ENCODE measurements around the gene EIF4G1. TPM values are rescaled to one million over a fixed set of nuclear protein-coding genes. Genes with fewer than 3 reads are reported as not detected.
A peak's percentile ranks its signal among the peaks of the same experiment; 100 is the strongest.

The EIF4G1 gene
- total RNA-seq, 1 donor, result 288 TPM

DNA sequence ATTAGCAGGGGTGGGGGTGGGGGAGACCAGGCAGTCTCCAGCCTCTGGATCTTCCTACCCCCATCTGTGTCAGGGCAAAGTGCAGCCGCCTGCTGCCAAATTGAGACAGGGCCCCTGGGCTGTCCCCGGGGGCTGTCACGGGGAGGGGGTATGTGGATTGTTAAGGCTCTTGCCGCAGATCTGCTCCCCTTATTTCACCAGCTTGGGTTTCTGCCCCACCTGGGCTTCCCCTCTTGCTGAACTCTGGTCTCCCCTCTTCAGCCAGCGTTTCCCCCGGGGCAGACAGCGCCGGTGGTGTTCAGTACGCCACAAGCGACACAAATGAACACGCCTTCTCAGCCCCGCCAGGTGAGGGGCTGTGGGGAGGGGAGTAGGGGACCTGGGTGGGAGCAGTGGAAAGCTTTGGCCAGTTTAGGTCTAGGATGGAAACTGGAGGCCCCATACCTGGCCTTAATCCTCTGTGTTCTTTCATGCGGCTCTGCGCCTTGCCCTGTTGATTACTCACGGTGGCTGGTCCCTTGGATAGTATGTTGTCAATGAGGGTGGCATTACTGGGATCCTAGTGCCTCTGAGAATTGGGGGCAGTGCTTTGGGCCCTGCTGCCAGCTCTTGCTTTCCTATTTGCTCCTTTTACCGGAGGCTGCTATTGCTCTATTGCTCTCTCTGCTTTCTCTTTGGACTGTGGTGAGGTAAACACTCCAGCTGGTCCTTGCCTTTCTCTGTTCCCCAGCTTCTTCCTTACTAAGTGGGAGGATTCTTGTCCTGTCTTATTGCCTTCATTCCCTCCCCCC, 1.7 kb downstream of the EIF4G1 start:
- TF ChIP-seq, protein P1, sequence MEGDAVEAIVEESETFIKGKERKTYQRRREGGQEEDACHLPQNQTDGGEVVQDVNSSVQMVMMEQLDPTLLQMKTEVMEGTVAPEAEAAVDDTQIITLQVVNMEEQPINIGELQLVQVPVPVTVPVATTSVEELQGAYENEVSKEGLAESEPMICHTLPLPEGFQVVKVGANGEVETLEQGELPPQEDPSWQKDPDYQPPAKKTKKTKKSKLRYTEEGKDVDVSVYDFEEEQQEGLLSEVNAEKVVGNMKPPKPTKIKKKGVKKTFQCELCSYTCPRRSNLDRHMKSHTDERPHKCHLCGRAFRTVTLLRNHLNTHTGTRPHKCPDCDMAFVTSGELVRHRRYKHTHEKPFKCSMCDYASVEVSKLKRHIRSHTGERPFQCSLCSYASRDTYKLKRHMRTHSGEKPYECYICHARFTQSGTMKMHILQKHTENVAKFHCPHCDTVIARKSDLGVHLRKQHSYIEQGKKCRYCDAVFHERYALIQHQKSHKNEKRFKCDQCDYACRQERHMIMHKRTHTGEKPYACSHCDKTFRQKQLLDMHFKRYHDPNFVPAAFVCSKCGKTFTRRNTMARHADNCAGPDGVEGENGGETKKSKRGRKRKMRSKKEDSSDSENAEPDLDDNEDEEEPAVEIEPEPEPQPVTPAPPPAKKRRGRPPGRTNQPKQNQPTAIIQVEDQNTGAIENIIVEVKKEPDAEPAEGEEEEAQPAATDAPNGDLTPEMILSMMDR (IDR thresholded peaks at IDR 0.05; ENCODE audit: insufficient read depth, low read depth, low read length), result no peak
- peak overlapping the region; percentile 95 for H3K4me3 ChIP-seq (ENCODE audit: low read depth, low read length)
- DNase-seq (ENCODE audit: low read depth), result peak; percentile 30

DNA sequence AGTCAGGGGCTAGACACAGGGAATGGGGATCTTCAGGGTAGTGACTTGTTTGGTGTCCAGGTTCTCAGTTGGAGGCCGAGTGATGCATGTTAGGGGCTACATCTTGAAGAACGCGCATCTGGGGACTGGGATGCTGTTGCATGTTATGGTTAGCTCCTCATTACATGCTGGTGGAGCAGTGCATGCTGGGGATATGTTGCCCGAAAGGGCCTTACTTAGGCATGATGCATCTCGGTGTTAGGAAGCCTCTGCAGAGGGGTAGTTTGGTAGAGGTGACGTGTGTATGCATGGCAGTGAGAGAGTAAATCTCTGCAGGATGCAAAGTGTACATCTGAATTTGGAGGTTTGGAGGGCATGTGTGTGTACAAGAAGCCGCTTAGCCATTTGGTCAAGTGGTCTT, 2.4 kb downstream of the EIF4G1 start:
- DNase-seq (ENCODE audit: low read depth), result no peak
- TF ChIP-seq, protein P1 (IDR thresholded peaks at IDR 0.05; ENCODE audit: insufficient read depth, low read depth, low read length), result no peak
- peak overlapping the region; percentile 95 for H3K4me3 ChIP-seq (ENCODE audit: low read depth, low read length)

DNA sequence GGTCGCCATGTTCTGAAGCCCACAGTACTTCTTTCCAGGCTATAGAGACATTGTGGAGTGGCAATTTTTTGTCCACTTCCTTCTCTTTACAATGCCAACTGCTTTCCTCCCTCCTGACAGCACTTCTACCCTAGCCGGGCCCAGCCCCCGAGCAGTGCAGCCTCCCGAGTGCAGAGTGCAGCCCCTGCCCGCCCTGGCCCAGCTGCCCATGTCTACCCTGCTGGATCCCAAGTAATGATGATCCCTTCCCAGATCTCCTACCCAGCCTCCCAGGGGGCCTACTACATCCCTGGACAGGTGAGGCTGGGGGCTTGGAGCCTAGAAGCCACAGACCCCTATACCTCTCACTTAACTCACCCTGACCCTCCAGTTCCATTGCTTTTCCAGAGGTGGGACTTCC, 2.8 kb downstream of the EIF4G1 start:
- H3K4me3 ChIP-seq (ENCODE audit: low read depth, low read length), result peak overlapping the region; percentile 95
- TF ChIP-seq, protein P1 (IDR thresholded peaks at IDR 0.05; ENCODE audit: insufficient read depth, low read depth, low read length), result no peak
- no peak for DNase-seq (ENCODE audit: low read depth)

DNA sequence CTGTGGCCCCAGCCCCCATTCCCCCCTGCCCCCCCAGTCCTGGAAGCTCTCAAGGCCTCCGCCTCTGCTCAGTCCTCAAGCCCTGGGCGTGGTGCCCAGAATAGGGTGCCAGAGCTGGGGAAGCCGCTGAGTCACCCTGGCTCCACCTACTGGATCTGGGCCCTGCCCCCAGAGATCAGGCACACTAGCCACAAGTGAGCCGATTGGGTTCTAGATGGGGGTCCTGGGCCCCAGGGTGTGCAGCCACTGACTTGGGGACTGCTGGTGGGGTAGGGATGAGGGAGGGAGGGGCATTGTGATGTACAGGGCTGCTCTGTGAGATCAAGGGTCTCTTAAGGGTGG, 5.7 kb downstream of the EIF4G1 start:
- TF ChIP-seq, protein P1 (IDR thresholded peaks at IDR 0.05; ENCODE audit: insufficient read depth, low read depth, low read length), result no peak
- DNase-seq (ENCODE audit: low read depth), result peak; percentile 97
- H3K4me3 ChIP-seq (ENCODE audit: low read depth, low read length), result peak overlapping the region; percentile 42

DNA sequence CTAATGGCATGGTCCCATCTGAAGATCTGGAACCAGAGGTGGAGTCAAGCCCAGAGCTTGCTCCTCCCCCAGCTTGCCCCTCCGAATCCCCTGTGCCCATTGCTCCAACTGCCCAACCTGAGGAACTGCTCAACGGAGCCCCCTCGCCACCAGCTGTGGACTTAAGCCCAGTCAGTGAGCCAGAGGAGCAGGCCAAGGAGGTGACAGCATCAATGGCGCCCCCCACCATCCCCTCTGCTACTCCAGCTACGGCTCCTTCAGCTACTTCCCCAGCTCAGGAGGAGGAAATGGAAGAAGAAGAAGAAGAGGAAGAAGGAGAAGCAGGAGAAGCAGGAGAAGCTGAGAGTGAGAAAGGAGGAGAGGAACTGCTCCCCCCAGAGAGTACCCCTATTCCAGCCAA, 7.3 kb downstream of the EIF4G1 start:
- TF ChIP-seq, protein P1 (IDR thresholded peaks at IDR 0.05; ENCODE audit: insufficient read depth, low read depth, low read length), result no peak
- DNase-seq (ENCODE audit: low read depth), result no peak
- no peak overlapping the region for H3K4me3 ChIP-seq (ENCODE audit: low read depth, low read length)

DNA sequence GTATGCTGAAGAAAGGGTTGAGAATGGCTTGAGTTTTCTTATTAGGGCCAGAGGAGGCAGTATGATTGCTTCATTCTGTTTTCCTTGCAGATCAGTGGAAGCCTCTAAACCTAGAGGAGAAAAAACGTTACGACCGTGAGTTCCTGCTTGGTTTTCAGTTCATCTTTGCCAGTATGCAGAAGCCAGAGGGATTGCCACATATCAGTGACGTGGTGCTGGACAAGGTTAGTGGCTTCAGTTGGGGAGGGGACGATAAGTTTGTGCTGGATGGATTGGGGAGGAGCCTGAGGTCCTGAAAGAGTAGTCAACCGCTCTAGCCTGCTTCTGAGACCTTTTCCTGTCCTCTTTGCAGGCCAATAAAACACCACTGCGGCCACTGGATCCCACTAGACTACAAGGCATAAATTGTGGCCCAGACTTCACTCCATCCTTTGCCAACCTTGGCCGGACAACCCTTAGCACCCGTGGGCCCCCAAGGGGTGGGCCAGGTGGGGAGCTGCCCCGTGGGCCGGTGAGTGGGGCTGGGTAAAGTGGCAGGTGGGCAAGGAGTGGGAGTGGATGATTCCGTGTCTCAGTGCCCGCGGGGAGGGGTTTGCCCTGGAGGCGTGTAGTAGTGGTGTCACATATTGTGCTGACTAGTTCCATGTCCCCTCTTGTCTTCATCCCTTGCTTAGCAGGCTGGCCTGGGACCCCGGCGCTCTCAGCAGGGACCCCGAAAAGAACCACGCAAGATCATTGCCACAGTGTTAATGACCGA, 8.5 kb downstream of the EIF4G1 start:
- DNase-seq (ENCODE audit: low read depth), result no peak
- H3K4me3 ChIP-seq (ENCODE audit: low read depth, low read length), result no peak overlapping the region
- TF ChIP-seq, protein P1 (IDR thresholded peaks at IDR 0.05; ENCODE audit: insufficient read depth, low read depth, low read length), result no peak

All from fibroblast of villous mesenchyme (primary cell).